T-helper 1 cell treated with Interleukin-12 subunit alpha and Interleukin-12 subunit beta and Interleukin-4 antibody, amounts not matched to agents 30 ng/mL and 1 ng/mL, for 36 hours (primary cell): Measurements from ENCODE around the gene GJC1. TPM values are rescaled to one million over a fixed set of nuclear protein-coding genes. Genes with fewer than 3 reads are reported as not detected.

Source experiments
- intact Hi-C: fragments of 100-400 bp; cut with micrococcal nuclease; formaldehyde crosslinking; loops from one replicate; pipeline ENCODE4 v1.15.1; 2024
- total RNA-seq: library from RNA; stranded (reverse); gene quantifications from 2 replicates; pipeline ENCODE4 v1.2.3, GENCODE V29; 2022

The GJC1 gene
- total RNA-seq, 1 donor from 2014 or later = 1.3 TPM

GRCh38 chr17:44778656-44779210, 51.4 kb downstream of the GJC1 start:
- intact Hi-C loops = loop anchor here (1.0 to 5.0 kb wide), 2 partner anchors 87 to 576 kb away; no protein-coding TSS in a partner anchor

- intact Hi-C loops = loop anchor here (5.0 kb wide), 1 partner anchor 575 kb away; no protein-coding TSS in a partner anchor
These were observed 52.4 kb downstream of the GJC1 start for GRCh38 chr17:44777394-44778348.

GRCh38 chr17:44776628-44777393, 53.3 kb downstream of the GJC1 start:
- intact Hi-C loops = loop anchor here (5.0 kb wide), 1 partner anchor 575 kb away; no protein-coding TSS in a partner anchor

DNA sequence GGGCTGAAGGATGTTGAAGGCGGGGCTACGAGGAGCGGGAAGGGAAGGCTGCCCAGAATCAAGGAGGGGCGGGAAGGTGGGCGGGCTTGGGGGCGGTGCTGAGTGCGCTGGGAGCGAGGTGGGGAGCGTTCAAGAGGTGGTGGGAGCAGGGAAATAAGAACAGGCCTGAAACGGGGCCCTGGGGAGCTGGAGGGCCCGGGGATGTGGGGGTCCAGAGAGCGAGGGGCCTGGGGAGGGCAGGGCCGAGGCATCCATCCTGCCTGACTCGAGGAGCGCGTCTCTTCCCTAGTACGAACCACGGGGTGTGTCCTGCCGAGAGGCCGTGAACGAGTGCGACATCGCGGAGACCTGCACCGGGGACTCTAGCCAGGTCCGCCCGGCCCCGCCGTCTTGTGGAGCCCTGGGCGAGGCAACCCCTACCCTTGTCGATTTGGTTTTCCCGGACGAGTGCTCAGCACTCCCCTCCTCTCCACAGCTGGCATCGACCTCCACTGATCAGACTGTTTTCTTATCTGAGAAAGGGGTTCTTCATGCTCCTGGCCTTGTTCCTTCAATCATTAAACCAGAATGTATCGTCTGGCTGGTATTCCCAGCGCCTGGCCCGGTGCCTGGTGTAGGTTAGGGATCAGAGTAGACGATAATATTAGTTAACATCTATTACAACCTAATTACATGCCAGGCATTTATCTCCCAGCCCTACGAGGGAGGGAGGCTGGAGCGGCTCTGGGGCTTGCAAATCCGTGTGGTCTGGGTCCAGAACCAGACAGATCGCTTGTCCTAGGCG, 54.1 kb downstream of the GJC1 start:
- intact Hi-C loops = loop anchor here (1.0 to 5.0 kb wide), 15 partner anchors 52 to 590 kb away; partner anchors contain the start of genes C1QL1, DBF4B, DCAKD and EFTUD2

- intact Hi-C loops = loop anchor here (1.0 to 5.0 kb wide), 15 partner anchors 53 to 589 kb away; partner anchors contain the start of genes C1QL1, DBF4B, DCAKD and EFTUD2
These were observed 54.8 kb downstream of the GJC1 start for GRCh38 chr17:44775136-44775837.

DNA sequence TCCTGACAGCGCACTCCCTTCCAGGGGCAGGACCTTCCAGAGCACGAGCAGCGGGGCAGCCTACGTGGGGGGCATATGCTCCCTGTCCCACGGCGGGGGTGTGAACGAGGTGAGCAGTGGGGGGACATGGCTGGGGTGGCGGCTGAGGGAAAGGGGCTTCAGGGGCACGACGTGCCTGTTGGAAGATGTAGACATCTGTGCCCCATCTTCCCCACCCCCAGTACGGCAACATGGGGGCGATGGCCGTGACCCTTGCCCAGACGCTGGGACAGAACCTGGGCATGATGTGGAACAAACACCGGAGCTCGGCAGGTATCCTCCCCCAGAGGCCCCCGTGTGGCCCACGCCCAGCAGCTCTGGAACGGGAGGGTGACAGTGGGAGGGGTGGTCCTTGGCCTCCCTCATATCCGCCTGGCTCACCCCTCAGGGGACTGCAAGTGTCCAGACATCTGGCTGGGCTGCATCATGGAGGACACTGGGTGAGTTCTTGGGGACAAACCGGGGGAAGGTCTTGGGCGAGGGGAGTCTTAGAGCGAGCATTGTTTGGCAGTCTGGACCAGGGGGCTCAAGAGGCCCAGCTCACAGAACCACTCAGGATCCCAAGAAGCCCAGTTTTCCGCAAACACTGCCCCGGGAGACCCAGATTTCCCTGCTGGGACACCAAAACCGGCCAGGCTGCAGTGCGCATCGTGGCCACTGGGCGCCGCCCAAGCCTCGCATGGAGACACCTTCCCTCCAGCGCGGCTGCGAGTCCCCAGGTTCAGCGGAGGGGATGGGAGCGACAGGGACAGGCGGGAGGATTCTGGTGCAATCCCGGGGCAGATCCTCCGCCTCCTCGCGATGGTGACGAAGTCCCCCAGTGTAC, 55.6 kb downstream of the GJC1 start:
- intact Hi-C loops = loop anchor here (1.0 to 5.0 kb wide), 15 partner anchors 54 to 588 kb away; partner anchors contain the start of genes C1QL1, DBF4B, DCAKD and EFTUD2

DNA sequence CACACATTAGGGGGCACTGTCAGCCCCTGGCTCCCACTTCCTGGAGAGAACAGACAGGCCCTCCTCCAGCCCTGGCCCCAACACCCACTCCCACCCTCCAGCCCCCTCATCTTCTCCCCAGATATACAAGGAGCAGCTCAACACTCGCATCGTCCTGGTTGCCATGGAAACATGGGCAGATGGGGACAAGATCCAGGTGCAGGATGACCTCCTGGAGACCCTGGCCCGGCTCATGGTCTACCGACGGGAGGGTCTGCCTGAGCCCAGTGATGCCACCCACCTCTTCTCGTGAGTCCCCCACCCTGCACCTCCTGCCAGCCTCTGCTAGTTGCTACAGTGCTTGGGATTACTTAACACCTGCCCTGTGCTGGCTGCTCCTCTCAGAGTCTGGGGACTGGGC, 56.9 kb downstream of the GJC1 start:
- intact Hi-C loops = no loop called here

- intact Hi-C loops = no loop called here
These were observed 57.6 kb downstream of the GJC1 start for GRCh38 chr17:44772308-44773045.

DNA sequence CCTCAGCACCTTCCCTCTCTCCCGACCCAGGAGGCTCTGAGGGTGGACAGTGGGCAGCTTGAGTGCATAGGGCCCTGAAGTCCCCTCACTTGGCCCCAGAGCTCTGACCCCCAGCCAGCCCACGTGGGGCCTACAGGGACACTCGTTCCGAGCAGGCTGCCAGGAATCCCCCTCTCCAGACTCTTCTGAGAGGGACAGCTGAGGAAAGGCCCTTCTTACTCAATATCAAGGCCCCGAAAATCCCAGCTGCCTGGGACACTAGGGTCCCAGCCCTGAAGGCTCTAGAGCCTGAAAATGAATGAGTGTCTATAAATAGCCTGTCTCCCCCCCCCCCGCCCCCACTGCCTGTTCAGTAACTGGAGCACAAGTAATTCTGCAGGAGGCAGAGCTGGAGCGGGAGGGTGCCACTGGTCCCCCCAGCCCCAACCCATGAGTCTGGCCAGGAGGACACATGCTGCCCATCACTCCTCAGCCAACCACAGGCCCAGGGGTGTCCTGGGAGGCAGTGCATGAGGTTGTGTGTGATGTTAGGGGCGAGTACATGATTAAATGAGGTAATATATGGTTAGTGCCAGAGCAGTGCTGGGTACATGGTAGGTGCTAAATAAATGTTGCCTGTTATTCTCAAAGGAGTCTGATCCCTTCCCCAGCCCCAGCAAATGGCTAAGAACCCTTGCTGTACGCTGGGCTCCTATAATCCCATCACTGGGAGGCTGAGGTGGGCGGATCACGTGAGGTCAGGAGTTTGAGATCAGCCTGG, 59.7 kb downstream of the GJC1 start:
- intact Hi-C loops = no loop called here

DNA sequence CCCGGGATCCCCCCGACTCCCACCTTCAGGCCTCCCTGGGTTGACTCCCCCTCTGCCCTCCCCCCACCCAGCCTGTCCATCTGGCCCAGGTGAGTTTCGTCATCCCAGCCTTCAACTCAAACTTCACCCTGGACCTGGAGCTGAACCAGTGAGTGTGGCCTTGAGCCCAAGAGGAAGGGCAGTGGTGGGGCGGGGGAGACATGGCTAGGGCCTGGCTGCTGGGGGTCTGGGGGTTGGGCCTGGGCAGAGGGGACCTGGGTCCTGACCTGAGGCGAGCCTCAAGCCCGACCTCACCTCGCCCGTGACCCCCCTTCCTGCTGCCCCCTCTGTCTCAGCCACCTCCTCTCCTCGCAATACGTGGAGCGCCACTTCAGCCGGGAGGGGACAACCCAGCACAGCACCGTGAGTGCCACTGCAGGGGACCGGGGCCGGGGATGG, 60.4 kb downstream of the GJC1 start:
- intact Hi-C loops = no loop called here

DNA sequence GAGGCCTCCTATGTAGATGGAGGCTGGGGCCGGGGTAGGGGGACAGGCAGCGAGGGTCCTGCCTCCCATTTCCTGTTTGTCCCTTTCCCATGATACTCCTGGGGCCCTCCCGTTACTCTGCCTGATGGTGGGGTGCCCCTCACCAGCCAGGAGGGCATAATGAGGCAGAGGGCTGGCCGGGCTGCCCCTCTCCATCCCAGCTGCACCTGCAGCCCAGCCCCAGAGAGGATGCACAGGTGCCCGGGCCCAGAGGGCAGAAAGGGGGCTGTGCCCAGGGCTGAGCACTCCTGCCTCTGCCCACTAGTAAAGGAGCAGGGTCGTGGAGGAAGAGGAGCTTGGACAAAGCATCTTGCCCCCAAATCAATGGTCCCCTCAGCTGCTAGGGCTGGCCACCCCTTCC, 60.9 kb downstream of the GJC1 start:
- intact Hi-C loops = no loop called here

- intact Hi-C loops = no loop called here
These were observed 61.5 kb downstream of the GJC1 start for GRCh38 chr17:44768505-44769142.

DNA sequence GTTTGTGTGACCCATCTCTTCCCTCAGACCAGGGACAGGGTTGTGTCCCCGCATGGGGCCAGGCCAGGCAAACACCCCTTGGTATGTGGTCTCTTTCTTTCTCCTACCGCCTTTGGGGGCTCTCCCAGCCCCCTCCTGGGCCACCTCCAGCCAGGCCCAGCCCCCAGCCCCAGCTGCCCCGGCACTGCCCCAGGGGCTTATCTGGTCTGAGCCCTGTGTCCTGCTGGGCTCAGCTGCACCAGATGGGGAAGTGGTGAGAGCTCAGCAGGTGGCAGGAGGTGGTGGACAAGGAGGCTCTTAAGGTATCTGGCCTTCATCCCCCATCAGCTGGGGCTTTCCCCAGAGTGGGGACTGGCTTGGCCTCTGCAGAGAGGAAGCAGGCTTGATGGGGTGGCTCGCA, 62.6 kb downstream of the GJC1 start:
- intact Hi-C loops = no loop called here

GRCh38 chr17:44766409-44767038, 63.6 kb downstream of the GJC1 start:
- intact Hi-C loops = no loop called here

- intact Hi-C loops = no loop called here
These were observed 64.1 kb downstream of the GJC1 start for GRCh38 chr17:44765965-44766364.

GRCh38 chr17:44763170-44763569, 66.9 kb downstream of the GJC1 start:
- intact Hi-C loops = no loop called here
